ENCODE results near the gene WNK1. TPM values are rescaled to one million over a fixed set of nuclear protein-coding genes. Genes with fewer than 3 reads are reported as not detected.
"Not testable (repeated sequence)": the region's sequence is repeated elsewhere in the genome, so short reads cannot be mapped to it uniquely, and the experiment has no call there.

Gene WNK1
- total RNA-seq, 3 donors from 2014 or later, result 173 to 192 (median 176) TPM

GRCh38 chr12:807041-807735 lies 54.8 kb downstream of the WNK1 start:
- Histone ChIP-seq H3K9me3 (no peaks in the 10 kb centered on the region), H3K27ac (no peak overlapping the region), H3K27me3 (no peaks in the 10 kb centered on the region), H3K36me3 (no peaks in the 10 kb centered on the region), H3K4me1 (peaks cover 0 to 1% of the 10 kb centered on the region in 2 donors), H3K4me3 (no peak overlapping the region)
- TF ChIP-seq POLR2A (IDR thresholded peaks at IDR 0.05) (no peak), CTCF (IDR thresholded peaks at IDR 0.05) (no peak), POLR2AphosphoS5 (IDR thresholded peaks at IDR 0.05) (no peak)
- no peak for DNase-seq (ENCODE audit: low spot score in 2 of 2)
- intact Hi-C loops (cut with DNase I; ENCODE audit: low total_unique reads), result no loop called here

GRCh38 chr12:810116-810515 lies 57.7 kb downstream of the WNK1 start:
- no peaks in the 10 kb centered on the region for H3K4me1 ChIP-seq
- H3K36me3 ChIP-seq, result no peaks in the 10 kb centered on the region
- TF ChIP-seq POLR2A (IDR thresholded peaks at IDR 0.05) (no peak), CTCF (IDR thresholded peaks at IDR 0.05) (no peak), POLR2AphosphoS5 (IDR thresholded peaks at IDR 0.05) (no peak)
- no peak overlapping the region for H3K4me3 ChIP-seq
- no peaks in the 10 kb centered on the region for H3K9me3 ChIP-seq
- no peak overlapping the region for H3K27ac ChIP-seq
- intact Hi-C loops (cut with DNase I; ENCODE audit: low total_unique reads), result loop anchor here (5.0 kb wide), 1 partner anchor 238 kb away; no protein-coding TSS in a partner anchor
- no peaks in the 10 kb centered on the region for H3K27me3 ChIP-seq
- DNase-seq (ENCODE audit: low spot score in 2 of 2), result no peak

GRCh38 chr12:810671-811415 lies 58.5 kb downstream of the WNK1 start:
- Histone ChIP-seq H3K27me3 (no peaks in the 10 kb centered on the region), H3K4me3 (no peak overlapping the region), H3K4me1 (no peaks in the 10 kb centered on the region), H3K36me3 (no peaks in the 10 kb centered on the region), H3K27ac (no peak overlapping the region), H3K9me3 (no peaks in the 10 kb centered on the region)
- no peak for DNase-seq (ENCODE audit: low spot score in 2 of 2)
- no peak for TF ChIP-seq POLR2A (IDR thresholded peaks at IDR 0.05)
- TF ChIP-seq CTCF (IDR thresholded peaks at IDR 0.05), result no peak
- TF ChIP-seq POLR2AphosphoS5 (IDR thresholded peaks at IDR 0.05), result no peak
- intact Hi-C loops (cut with DNase I; ENCODE audit: low total_unique reads), result loop anchor here (5.0 kb wide), 1 partner anchor 239 kb away; no protein-coding TSS in a partner anchor

GRCh38 chr12:812950-813349 lies 60.6 kb downstream of the WNK1 start:
- Histone ChIP-seq H3K9me3 (no peaks in the 10 kb centered on the region), H3K4me1 (no peaks in the 10 kb centered on the region), H3K27me3 (no peaks in the 10 kb centered on the region), H3K4me3 (no peak overlapping the region), H3K27ac (no peak overlapping the region), H3K36me3 (no peaks in the 10 kb centered on the region)
- intact Hi-C loops (cut with DNase I; ENCODE audit: low total_unique reads), result loop anchor here (5.0 kb wide), 1 partner anchor 241 kb away; no protein-coding TSS in a partner anchor
- TF ChIP-seq CTCF (IDR thresholded peaks at IDR 0.05), result no peak
- no peak for TF ChIP-seq POLR2AphosphoS5 (IDR thresholded peaks at IDR 0.05)
- no peak for TF ChIP-seq POLR2A (IDR thresholded peaks at IDR 0.05)
- DNase-seq (ENCODE audit: low spot score in 2 of 2), result no peak

- H3K27ac ChIP-seq; H3K27me3 ChIP-seq; H3K9me3 ChIP-seq; H3K36me3 ChIP-seq; H3K4me3 ChIP-seq; intact Hi-C loops (cut with DNase I; ENCODE audit: low total_unique reads); H3K4me1 ChIP-seq; DNase-seq (ENCODE audit: low spot score in 2 of 2): not testable (repeated sequence)
Measured at GRCh38 chr12:817456-817855, 65.1 kb downstream of the WNK1 start.

Measured in breast epithelium (tissue), 4 donors.